IMR-90 (cell line): ENCODE measurements around the gene IGF2BP3. TPM values are rescaled to one million over a fixed set of nuclear protein-coding genes. Genes with fewer than 3 reads are reported as not detected.
"Not testable (repeated sequence)": the region's sequence is repeated elsewhere in the genome, so short reads cannot be mapped to it uniquely, and the experiment has no call there.

ENCODE experiments used
- ATAC-seq: fragments of 200-7000 bp; cut with Tn5 transposase; 2 replicates; pipeline ENCODE4 v1.9.1; 2020; ENCODE audit warnings: low read depth, mild to moderate bottlenecking, moderate library complexity
- BruUV-seq: library from RNA; stranded (reverse); fragments of 400-500 nt; replicated peaks from 2 replicates; lab custom pipeline; 2021; lab: Mats Ljungman, UMichigan
- CTCF ChIA-PET: fragments of 300-600 bp; formaldehyde crosslinking; extraction: SDS; loops from one replicate; lab custom pipeline; 2021; ENCODE audit warnings: antibody characterized with exemption; lab: Yijun Ruan, JAX
- POLR2A ChIA-PET: fragments of 300-600 bp; sonication (Branson Sonifier 250); formaldehyde crosslinking; loops from one replicate; lab custom pipeline; 2022; ENCODE audit warnings: antibody characterized with exemption; ENCODE audit not compliant: unreplicated experiment; lab: Charles Lee
- DNase-seq: peaks from one replicate; pipeline ENCODE4 v3.0.0; 2013
- H2AFZ ChIP-seq: replicated peaks from 2 replicates; pipeline ENCODE3; 2013; ENCODE audit warnings: low read length, mild to moderate bottlenecking; ENCODE audit not compliant: poor library complexity
- H2AK5ac ChIP-seq: 2 replicates; pipeline ENCODE4 v1.6.1; 2013; ENCODE audit warnings: low read depth, low read length, inconsistent platforms
- H2AK9ac ChIP-seq: replicated peaks from 2 replicates; pipeline ENCODE3; 2013; ENCODE audit warnings: mild to moderate bottlenecking, low read depth, low read length, moderate library complexity; ENCODE audit not compliant: poor library complexity
- H2BK120ac ChIP-seq: 2 replicates; pipeline ENCODE4 v1.6.1; 2013; ENCODE audit warnings: low read depth, low read length, inconsistent platforms
- H2BK15ac ChIP-seq: 3 replicates; pipeline ENCODE4 v1.6.1; 2013; ENCODE audit warnings: low read depth, low read length, inconsistent platforms
- H2BK20ac ChIP-seq: 2 replicates; pipeline ENCODE4 v1.6.1; 2013; ENCODE audit warnings: low read depth, mild to moderate bottlenecking, inconsistent platforms, low read length, moderate library complexity
- H2BK5ac ChIP-seq: 2 replicates; pipeline ENCODE4 v1.6.1; 2013; ENCODE audit warnings: mild to moderate bottlenecking, low read depth, low read length, inconsistent platforms; ENCODE audit not compliant: poor library complexity, severe bottlenecking
- H3K14ac ChIP-seq: replicated peaks from 2 replicates; pipeline ENCODE4 v1.6.1; 2013; ENCODE audit warnings: low read depth, low read length, inconsistent platforms
- H3K18ac ChIP-seq: 2 replicates; pipeline ENCODE4 v1.6.1; 2013; ENCODE audit warnings: low read depth, low read length, control low read depth
- H3K23ac ChIP-seq: 2 replicates; pipeline ENCODE4 v1.6.1; 2013; ENCODE audit warnings: low read depth, low read length, inconsistent platforms
- H3K27ac ChIP-seq: 2 replicates; pipeline ENCODE4 v1.5.1; 2013; ENCODE audit warnings: mild to moderate bottlenecking, control low read depth, low read length; ENCODE audit not compliant: insufficient read depth
- H3K27me3 ChIP-seq: 2 replicates; pipeline ENCODE4 v1.6.1; 2013; ENCODE audit warnings: low read length; ENCODE audit not compliant: control insufficient read depth, insufficient read depth
- H3K36me3 ChIP-seq: 2 replicates; pipeline ENCODE4 v1.6.1; 2013; ENCODE audit warnings: low read length, mixed read lengths; ENCODE audit not compliant: control insufficient read depth, insufficient read depth
- H3K4ac ChIP-seq: 2 replicates; pipeline ENCODE4 v1.6.1; 2013; ENCODE audit warnings: low read depth, low read length, inconsistent platforms
- H3K4me1 ChIP-seq: 2 replicates; pipeline ENCODE4 v1.6.1; 2013; ENCODE audit warnings: low read length, mixed read lengths; ENCODE audit not compliant: control insufficient read depth, insufficient read depth
- H3K4me2 ChIP-seq: 2 replicates; pipeline ENCODE4 v1.6.1; 2013; ENCODE audit warnings: low read depth, mild to moderate bottlenecking, control low read depth, low read length, moderate library complexity
- H3K4me3 ChIP-seq: 2 replicates; pipeline ENCODE4 v1.5.1; 2013; ENCODE audit warnings: low read depth, mild to moderate bottlenecking, control low read depth, low read length, moderate library complexity; ENCODE audit not compliant: insufficient read depth
- H3K56ac ChIP-seq: 2 replicates; pipeline ENCODE4 v1.6.1; 2013; ENCODE audit warnings: low read length, inconsistent platforms; ENCODE audit not compliant: insufficient read depth; ENCODE audit errors: extremely low read depth
- H3K79me1 ChIP-seq, 2 experiments: 2 replicates each; pipeline ENCODE4 v1.6.1; 2013; ENCODE audit warnings: low read length in 2 of 2, inconsistent platforms in 1 of 2, low read depth in 1 of 2
- H3K9ac ChIP-seq: 2 replicates; pipeline ENCODE4 v1.6.1; 2013; ENCODE audit warnings: low read depth, low read length, control low read depth
- H3K9me1 ChIP-seq: 2 replicates; pipeline ENCODE4 v1.6.1; 2013; ENCODE audit warnings: low read length, inconsistent platforms; ENCODE audit not compliant: insufficient read depth
- H3K9me3 ChIP-seq: 2 replicates; pipeline ENCODE4 v1.6.1; 2013; ENCODE audit warnings: low read length; ENCODE audit not compliant: control insufficient read depth, insufficient read depth
- H4K20me1 ChIP-seq: 2 replicates; pipeline ENCODE4 v1.6.1; 2013; ENCODE audit warnings: low read length, inconsistent platforms; ENCODE audit not compliant: insufficient read depth
- H4K5ac ChIP-seq: 2 replicates; pipeline ENCODE4 v1.6.1; 2013; ENCODE audit warnings: mild to moderate bottlenecking, low read depth, low read length, control low read depth
- H4K8ac ChIP-seq, 2 experiments: 2 replicates each; pipeline ENCODE4 v1.6.1; 2013; ENCODE audit warnings: low read depth in 2 of 2, low read length in 2 of 2, control low read depth in 1 of 2, inconsistent platforms in 1 of 2
- H4K91ac ChIP-seq: 2 replicates; pipeline ENCODE4 v1.6.1; 2013; ENCODE audit warnings: low read depth, low read length, inconsistent platforms; ENCODE audit not compliant: insufficient read depth
- ELK1 ChIP-seq: fragments of 150-350 bp; IDR thresholded peaks from 2 replicates; pipeline ENCODE4 v1.6.1; 2016; ENCODE audit warnings: low read depth, mild to moderate bottlenecking, low read length, moderate library complexity, borderline replicate concordance
- MXI1 ChIP-seq: IDR thresholded peaks from 2 replicates; pipeline ENCODE4 v1.6.1; 2012; ENCODE audit warnings: low read depth, mild to moderate bottlenecking, low read length, moderate library complexity, borderline replicate concordance
- NFE2L2 ChIP-seq: fragments of 150-350 bp; IDR thresholded peaks from 2 replicates; pipeline ENCODE4 v1.6.1; 2016; ENCODE audit warnings: low read depth, mild to moderate bottlenecking, low read length
- RAD21 ChIP-seq: IDR thresholded peaks from 2 replicates; pipeline ENCODE4 v1.6.1; 2012; ENCODE audit warnings: low read length, improper control_type of control experiment
- SMC3 ChIP-seq: fragments of 150-350 bp; IDR thresholded peaks from 2 replicates; pipeline ENCODE4 v1.6.1; 2016; ENCODE audit warnings: low read depth, mild to moderate bottlenecking, antibody characterized with exemption, low read length, moderate library complexity
- WGBS, 2 experiments: methylation state at CpG; one replicate each; pipeline versions ENCODE4 v1.1.5 to v1.1.7; 2013; ENCODE audit warnings: missing lambda C conversion rate in 2 of 2; ENCODE audit not compliant: insufficient read length in 1 of 2; ENCODE audit errors: extremely low coverage in 2 of 2; 5-methylcytosine and 5-hydroxymethylcytosine counted together
- dilution Hi-C: fragments of 300-500 bp; cut with HindIII; formaldehyde crosslinking; loops from one replicate; pipeline ENCODE4 v1.14.3; 2018; ENCODE audit warnings: low sequenced_read_pairs; ENCODE audit not compliant: unreplicated experiment
- in situ Hi-C: fragments of 300-500 bp; cut with MboI; formaldehyde crosslinking; loops from 3 replicates; pipeline ENCODE4 v1.14.3; 2019; ENCODE audit warnings: low sequenced_read_pairs, inconsistent platforms, mixed read lengths
- intact Hi-C: fragments of 100-400 bp; cut with micrococcal nuclease; formaldehyde crosslinking; loops from 2 replicates; pipeline ENCODE4 v1.10.0; 2022
- polyA plus RNA-seq, 3 experiments: library from polyadenylated mRNA; depleted of rRNA; stranded (reverse); fragments of >200 nt; gene quantifications; 2 replicates each; pipeline ENCODE4 v1.2.3, GENCODE V29; 2012; ENCODE audit warnings: low replicate concordance in 1 of 3
- total RNA-seq: library from RNA; depleted of rRNA; stranded (reverse); fragments of >200 nt; gene quantifications from 2 replicates; pipeline ENCODE4 v1.2.3, GENCODE V29; 2012

Gene IGF2BP3
- total and polyA plus RNA-seq, 2 of the 4 experiments (the other 2 are of a cell fraction): 50.9 to 59.3 TPM

- no peak for TF ChIP-seq SMC3
- TF ChIP-seq MXI1: no peak
- TF ChIP-seq NFE2L2: no peak
- no peak for TF ChIP-seq RAD21
- TF ChIP-seq ELK1: no peak
Measured at GRCh38 chr7:23514755-23515154, 44.5 kb upstream of the IGF2BP3 start (continued).

GRCh38 chr7:23513746-23514145 lies 43.5 kb upstream of the IGF2BP3 start:
- BruUV-seq, H3K9me1 ChIP-seq, H3K14ac ChIP-seq, H3K23ac ChIP-seq, H2AK5ac ChIP-seq, in situ Hi-C loops, H4K5ac ChIP-seq, H2BK20ac ChIP-seq, ATAC-seq, H3K56ac ChIP-seq, H2BK120ac ChIP-seq, dilution Hi-C loops, H3K4ac ChIP-seq, H2BK5ac ChIP-seq, H3K4me2 ChIP-seq, H4K91ac ChIP-seq, intact Hi-C loops, H3K18ac ChIP-seq, H2BK15ac ChIP-seq, H3K27ac ChIP-seq, H3K4me1 ChIP-seq, H3K27me3 ChIP-seq, H3K9ac ChIP-seq, H2AK9ac ChIP-seq, H4K8ac ChIP-seq, H3K4me3 ChIP-seq, POLR2A ChIA-PET, H2AFZ ChIP-seq, H3K9me3 ChIP-seq, DNase-seq: not testable (repeated sequence)
- CTCF ChIA-PET: interaction anchor here (0.5 kb wide), 1 partner anchor 14 kb away, joined by 4 read pairs; no protein-coding TSS in a partner anchor
- H3K36me3 ChIP-seq: peaks cover 64% of the 10 kb centered on the region
- no CpG with 5 or more reads among the region's 6 CpGs for WGBS, 2 experiments
- H4K20me1 ChIP-seq: peaks cover 50% of the 10 kb centered on the region
- H3K79me1 ChIP-seq: peaks cover 23 to 60% of the 10 kb centered on the region in 2 experiments
